Keratinocyte (primary cell): ENCODE results near the gene CDK14.

Experiments used
- CTCF ChIP-seq, 3 experiments: IDR thresholded peaks in 1 of 3; conservative IDR thresholded peaks in 1 of 3; optimal IDR thresholded peaks in 1 of 3; 2 replicates in 2 of 3; 3 replicates in 1 of 3; pipeline versions ENCODE3 to v1.5.1; 2011; ENCODE audit warnings: low read length in 3 of 3, mild to moderate bottlenecking in 3 of 3, moderate library complexity in 2 of 3, control low read depth in 1 of 3, inconsistent platforms in 1 of 3; ENCODE audit not compliant: insufficient read depth in 2 of 3; ENCODE audit errors: extremely low read depth in 1 of 3
- EZH2 ChIP-seq: IDR thresholded peaks from one replicate; pipeline ENCODE4 v1.6.1; 2012; ENCODE audit warnings: inconsistent platforms, mild to moderate bottlenecking, low read length, moderate library complexity

- TF ChIP-seq CTCF (optimal IDR thresholded peaks at IDR 0.05 in 1 of 3, IDR thresholded peaks at IDR 0.05 in 1 of 3, conservative IDR thresholded peaks at IDR 0.05 in 1 of 3; ENCODE audit: extremely low read depth in 1 of 3, insufficient read depth in 2 of 3, low read length in 3 of 3) = no peak
- no peak for TF ChIP-seq EZH2
These were observed 2.9 kb downstream of the CDK14 start for GRCh38 chr7:90599038-90599437.
